Hepatocyte (in vitro differentiated cells): ENCODE results near the gene USP28. TPM values are rescaled to one million over a fixed set of nuclear protein-coding genes. Genes with fewer than 3 reads are reported as not detected.

Experiments
- DNase-seq: peaks from one replicate; pipeline ENCODE4 v3.0.0-alpha.2; 2016; ENCODE audit warnings: low spot score
- H2AFZ ChIP-seq: fragments of 200-600 bp; sonication (generic); 2 replicates; pipeline ENCODE4 v1.6.0; 2016; ENCODE audit warnings: antibody characterized with exemption, mild to moderate bottlenecking
- H3K27ac ChIP-seq: fragments of 200-600 bp; sonication (generic); 2 replicates; pipeline ENCODE4 v1.5.1; 2016; ENCODE audit warnings: mild to moderate bottlenecking
- H3K27me3 ChIP-seq: fragments of 200-600 bp; sonication (generic); 2 replicates; pipeline ENCODE4 v1.6.1; 2016
- H3K36me3 ChIP-seq: fragments of 200-600 bp; sonication (generic); replicated peaks from 2 replicates; pipeline ENCODE4 v1.5.1; 2016; ENCODE audit warnings: low read depth; ENCODE audit not compliant: insufficient read depth
- H3K4me1 ChIP-seq: fragments of 200-600 bp; sonication (generic); 2 replicates; pipeline ENCODE4 v1.5.1; 2016; ENCODE audit warnings: mild to moderate bottlenecking, moderate library complexity; ENCODE audit not compliant: insufficient read depth
- H3K4me2 ChIP-seq: fragments of 200-600 bp; sonication (generic); 2 replicates; pipeline ENCODE4 v1.6.0; 2016
- H3K4me3 ChIP-seq: fragments of 200-600 bp; sonication (generic); 2 replicates; pipeline ENCODE4 v1.5.1; 2016; ENCODE audit warnings: mild to moderate bottlenecking
- H3K79me2 ChIP-seq: fragments of 200-600 bp; sonication (generic); 2 replicates; pipeline ENCODE4 v1.6.0; 2017; ENCODE audit warnings: mild to moderate bottlenecking
- H3K9me2 ChIP-seq: fragments of 200-600 bp; sonication (generic); replicated peaks from 2 replicates; pipeline ENCODE4 v1.6.0; 2017; ENCODE audit warnings: mild to moderate bottlenecking; ENCODE audit not compliant: insufficient read depth
- H3K9me3 ChIP-seq: fragments of 200-600 bp; sonication (generic); 2 replicates; pipeline ENCODE4 v1.5.1; 2016; ENCODE audit warnings: low read depth, mild to moderate bottlenecking
- H4K20me1 ChIP-seq: fragments of 200-600 bp; sonication (generic); 2 replicates; pipeline ENCODE4 v1.6.0; 2016; ENCODE audit warnings: mild to moderate bottlenecking; ENCODE audit not compliant: insufficient read depth, poor library complexity, severe bottlenecking
- EZH2 ChIP-seq: fragments of 200-600 bp; sonication (generic); IDR thresholded peaks from 2 replicates; pipeline ENCODE4 v1.6.1; 2016; ENCODE audit warnings: antibody characterized with exemption, mild to moderate bottlenecking, borderline replicate concordance
- EZH2phosphoT487 ChIP-seq: fragments of 200-600 bp; sonication (generic); IDR thresholded peaks from one replicate; pipeline ENCODE4 v1.6.1; 2018; ENCODE audit warnings: antibody characterized with exemption, mild to moderate bottlenecking, low read depth, moderate library complexity; ENCODE audit not compliant: unreplicated experiment, severe bottlenecking
- WGBS: methylation state at CpG from one replicate; pipeline ENCODE4 v1.1.6; 2016; ENCODE audit warnings: low lambda C conversion rate; ENCODE audit errors: missing lambda C conversion rate; 5-methylcytosine and 5-hydroxymethylcytosine counted together
- polyA plus RNA-seq: library from polyadenylated mRNA; unstranded; fragments of >200 nt; fragmentation: Nextera tagmentation; extraction: Ambion mirVana; gene quantifications from 2 replicates; pipeline ENCODE4 v1.2.1, GENCODE V29; 2016
- total RNA-seq: library from RNA; depleted of rRNA; stranded (reverse); fragments of >200 nt; gene quantifications from 2 replicates; pipeline ENCODE4 v1.2.3, GENCODE V29; 2014
- TF ChIP-seq, protein P1 (sequence below): fragments of 200-600 bp; sonication (generic); IDR thresholded peaks from 2 replicates; pipeline ENCODE4 v1.5.1; 2016; ENCODE audit warnings: antibody characterized with exemption, mild to moderate bottlenecking; ENCODE audit not compliant: poor library complexity

USP28 gene
- total and polyA plus RNA-seq, 2 experiments from 2014 or later, result 12.5 to 32.1 TPM

DNA sequence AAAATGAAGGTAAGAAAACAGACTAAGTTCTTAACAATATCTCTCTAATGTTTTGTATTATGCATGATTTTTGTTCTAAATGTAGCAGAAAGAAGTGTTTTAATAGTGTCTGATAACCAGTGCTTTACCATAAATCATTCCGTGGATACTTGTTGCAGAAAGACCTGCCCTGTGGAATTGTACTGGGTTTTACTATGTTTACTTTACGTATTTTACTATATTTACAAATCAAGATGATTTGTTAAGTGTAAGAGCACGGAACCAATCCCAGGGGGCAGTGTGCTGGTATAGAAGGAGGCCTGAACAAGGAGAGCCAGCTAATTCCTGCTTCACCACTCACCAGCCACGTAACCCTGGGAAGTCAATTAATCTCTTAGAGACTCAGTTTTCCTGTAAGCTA lies 30.7 kb upstream of the USP28 start:
- H3K4me1 ChIP-seq, result peaks cover 20% of the 10 kb centered on the region
- H3K27me3 ChIP-seq, result no peaks in the 10 kb centered on the region
- no peak overlapping the region for H3K4me3 ChIP-seq
- 22% methylated on average over 4 of the region's 4 CpGs for WGBS
- H3K27ac ChIP-seq, result peak overlapping the region; percentile 91
- H3K9me3 ChIP-seq, result no peaks in the 10 kb centered on the region
- no peaks in the 10 kb centered on the region for H3K9me2 ChIP-seq
- H3K36me3 ChIP-seq, result no peaks in the 10 kb centered on the region
- peak overlapping the region; percentile 55 for H3K4me2 ChIP-seq
- H4K20me1 ChIP-seq, result no peaks in the 10 kb centered on the region
- H3K79me2 ChIP-seq, result no peaks in the 10 kb centered on the region
- DNase-seq, result peak; percentile 85
- TF ChIP-seq, protein P1, sequence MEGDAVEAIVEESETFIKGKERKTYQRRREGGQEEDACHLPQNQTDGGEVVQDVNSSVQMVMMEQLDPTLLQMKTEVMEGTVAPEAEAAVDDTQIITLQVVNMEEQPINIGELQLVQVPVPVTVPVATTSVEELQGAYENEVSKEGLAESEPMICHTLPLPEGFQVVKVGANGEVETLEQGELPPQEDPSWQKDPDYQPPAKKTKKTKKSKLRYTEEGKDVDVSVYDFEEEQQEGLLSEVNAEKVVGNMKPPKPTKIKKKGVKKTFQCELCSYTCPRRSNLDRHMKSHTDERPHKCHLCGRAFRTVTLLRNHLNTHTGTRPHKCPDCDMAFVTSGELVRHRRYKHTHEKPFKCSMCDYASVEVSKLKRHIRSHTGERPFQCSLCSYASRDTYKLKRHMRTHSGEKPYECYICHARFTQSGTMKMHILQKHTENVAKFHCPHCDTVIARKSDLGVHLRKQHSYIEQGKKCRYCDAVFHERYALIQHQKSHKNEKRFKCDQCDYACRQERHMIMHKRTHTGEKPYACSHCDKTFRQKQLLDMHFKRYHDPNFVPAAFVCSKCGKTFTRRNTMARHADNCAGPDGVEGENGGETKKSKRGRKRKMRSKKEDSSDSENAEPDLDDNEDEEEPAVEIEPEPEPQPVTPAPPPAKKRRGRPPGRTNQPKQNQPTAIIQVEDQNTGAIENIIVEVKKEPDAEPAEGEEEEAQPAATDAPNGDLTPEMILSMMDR, result peak; percentile 46
- no peak for TF ChIP-seq EZH2phosphoT487
- no peak overlapping the region for H2AFZ ChIP-seq

DNA sequence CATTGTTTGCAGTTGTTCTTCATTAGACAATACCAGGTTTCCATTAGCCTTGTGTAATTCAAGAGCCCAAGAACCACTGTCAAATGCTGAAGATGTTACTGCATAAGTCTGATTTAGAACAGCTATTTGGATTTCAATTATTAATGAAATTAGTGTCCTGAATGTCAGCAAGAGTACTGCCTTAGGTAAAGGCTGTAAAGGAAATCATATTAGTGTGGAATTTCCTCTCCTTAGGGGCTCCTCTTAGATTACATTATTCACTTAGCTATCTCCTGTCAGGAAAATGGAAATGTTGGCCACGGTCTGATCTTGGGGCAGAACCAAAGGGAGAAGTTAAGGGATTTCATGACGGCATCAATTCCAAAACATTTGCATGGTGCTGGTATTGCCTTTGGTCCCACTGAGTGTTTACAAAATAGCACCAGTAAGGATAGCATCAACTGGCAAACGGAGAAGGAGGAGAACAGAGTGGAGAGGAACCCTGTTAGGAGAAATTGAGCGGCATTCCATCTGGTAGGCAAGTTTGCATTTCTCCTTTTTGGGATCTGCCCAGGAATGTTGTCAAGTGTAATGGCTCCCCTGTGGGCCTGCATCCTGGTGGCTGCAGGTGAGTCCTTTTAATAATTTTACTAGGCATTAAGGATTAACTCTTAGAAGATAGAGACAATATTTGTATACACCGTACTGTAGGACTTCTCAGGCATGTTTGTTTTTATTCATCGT lies 29.2 kb upstream of the USP28 start, which contains the start of gene HTR3B:
Gene HTR3B (plus strand): TSS at position 418 of the 723 bp plus-strand sequence. CDS start 138 bp downstream, at position 556.
- Histone ChIP-seq H3K9me3 (no peaks in the 10 kb centered on the region), H4K20me1 (no peaks in the 10 kb centered on the region), H2AFZ (no peak within 1 kb of the TSS), H3K79me2 (no peaks in the 10 kb centered on the region), H3K4me1 (peaks cover 20% of the 10 kb centered on the region), H3K36me3 (no peaks in the 10 kb centered on the region), H3K27ac (peak within 1 kb of the TSS; percentile 27), H3K4me2 (peak within 1 kb of the TSS; percentile 18), H3K27me3 (no peaks in the 10 kb centered on the region), H3K4me3 (no peak within 1 kb of the TSS), H3K9me2 (no peaks in the 10 kb centered on the region)
- no peak for DNase-seq
- TF ChIP-seq, protein P1, result no peak
- TF ChIP-seq EZH2phosphoT487 (no peak), EZH2 (no peak)
- WGBS, result 66% methylated on average over 6 of the region's 6 CpGs

DNA sequence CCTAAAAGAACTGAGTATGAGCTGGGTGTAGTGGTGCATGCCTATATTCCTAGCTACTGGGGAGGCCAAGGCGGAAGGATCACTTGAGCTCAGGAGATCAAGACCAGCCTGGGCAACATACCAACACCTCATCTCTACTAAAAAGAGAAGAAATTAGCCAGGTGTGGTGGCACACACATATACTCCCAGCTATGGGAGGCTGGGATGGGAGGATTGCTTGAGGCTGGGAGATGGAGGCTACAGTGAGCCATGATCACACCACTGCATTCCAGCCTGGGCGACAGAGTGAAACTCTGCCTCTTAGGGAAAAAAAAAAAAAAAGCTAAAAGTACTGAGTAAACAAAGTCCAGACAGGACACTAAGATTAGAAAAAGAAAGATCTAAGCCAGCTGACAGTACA lies 25.8 kb upstream of the USP28 start:
- Histone ChIP-seq H3K4me3 (no peak overlapping the region), H3K27ac (peak overlapping the region; percentile 21), H3K9me3 (no peaks in the 10 kb centered on the region), H3K4me2 (no peak overlapping the region), H3K9me2 (no peaks in the 10 kb centered on the region), H4K20me1 (no peaks in the 10 kb centered on the region), H2AFZ (no peak overlapping the region), H3K79me2 (no peaks in the 10 kb centered on the region), H3K4me1 (peaks cover 13% of the 10 kb centered on the region), H3K36me3 (no peaks in the 10 kb centered on the region), H3K27me3 (no peaks in the 10 kb centered on the region)
- 69% methylated on average over 2 of the region's 2 CpGs for WGBS
- no peak for TF ChIP-seq EZH2phosphoT487
- no peak for TF ChIP-seq EZH2
- TF ChIP-seq, protein P1, result no peak
- no peak for DNase-seq
